Renal cortical epithelial cell (primary cell): ENCODE data around the gene CCSER1. TPM values are rescaled to one million over a fixed set of nuclear protein-coding genes. Genes with fewer than 3 reads are reported as not detected.
"Not testable (repeated sequence)": the region's sequence is repeated elsewhere in the genome, so short reads cannot be mapped to it uniquely, and the experiment has no call there.

Source experiments
- DNase-seq: peaks from one replicate; pipeline ENCODE4 v3.0.0-alpha.2; 2011; ENCODE audit warnings: low read depth
- total RNA-seq: library from RNA; depleted of rRNA; stranded (reverse); fragments of >200 nt; gene quantifications from 2 replicates; pipeline ENCODE4 v1.2.3, GENCODE V29; 2014

The CCSER1 gene
- total RNA-seq, 1 donor from 2014 or later, result 2.4 TPM

- DNase-seq, result no peak
Measured at GRCh38 chr4:90292438-90292837, 165.2 kb downstream of the CCSER1 start.

GRCh38 chr4:90293320-90293719 lies 166.1 kb downstream of the CCSER1 start:
- DNase-seq, result peak; percentile 14

DNA sequence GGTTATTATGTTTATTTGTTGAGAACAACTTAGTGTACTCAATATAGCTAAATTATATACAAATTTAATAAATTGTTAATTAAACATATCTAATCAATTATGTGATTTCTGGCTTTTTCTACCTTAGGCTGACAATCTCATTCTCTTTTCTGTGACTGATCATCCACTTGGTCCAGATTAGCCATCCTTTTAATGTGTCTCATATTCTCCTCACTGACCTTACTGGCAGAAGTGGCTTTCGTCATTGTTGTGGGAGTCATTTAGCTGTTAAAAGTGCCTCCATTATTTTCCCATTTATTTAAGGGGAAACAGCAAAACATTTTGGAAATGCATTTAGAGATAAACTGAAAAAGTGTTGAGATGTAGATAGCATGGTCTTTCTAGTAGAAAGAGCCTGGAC lies 172.2 kb downstream of the CCSER1 start:
- no peak for DNase-seq

DNA sequence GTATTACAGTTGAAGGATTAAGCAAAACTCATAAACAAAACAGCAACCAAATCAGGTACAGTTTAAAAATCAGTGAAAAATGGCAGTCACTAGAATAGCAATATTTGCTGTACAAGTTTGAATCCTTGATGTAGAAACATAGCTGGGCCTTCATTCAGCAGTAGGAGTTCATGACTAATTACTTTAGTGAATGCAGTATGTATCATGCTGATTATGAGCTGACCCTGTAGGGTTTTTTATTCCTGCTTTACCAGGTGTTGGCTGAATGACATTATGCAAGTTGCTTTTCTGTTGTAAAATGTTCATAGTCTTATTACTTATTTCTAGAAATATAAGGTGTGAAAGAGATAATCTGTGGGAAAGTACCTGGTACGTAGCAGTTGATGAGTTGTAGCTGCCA lies 179.6 kb downstream of the CCSER1 start:
- DNase-seq, result no peak

DNA sequence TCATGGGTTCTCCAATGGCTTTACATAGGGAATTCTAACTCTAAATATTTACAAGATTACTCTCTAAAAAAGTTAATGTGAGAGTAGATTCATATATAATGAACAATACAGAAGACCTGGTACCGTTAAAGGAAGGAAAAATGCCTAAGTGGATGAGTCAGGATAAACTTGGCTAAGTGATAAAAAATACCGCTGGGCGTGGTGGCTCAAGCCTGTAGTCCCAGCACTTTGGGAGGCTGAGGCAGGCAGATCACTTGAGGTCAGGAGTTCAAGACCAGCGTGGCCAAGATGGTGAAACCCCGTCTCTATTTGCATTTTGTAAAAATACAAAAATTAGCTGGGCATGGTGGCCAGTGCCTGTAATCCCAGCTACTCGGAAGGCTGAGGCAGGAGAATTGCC lies 189.9 kb downstream of the CCSER1 start:
- DNase-seq, result peak; percentile 33

DNA sequence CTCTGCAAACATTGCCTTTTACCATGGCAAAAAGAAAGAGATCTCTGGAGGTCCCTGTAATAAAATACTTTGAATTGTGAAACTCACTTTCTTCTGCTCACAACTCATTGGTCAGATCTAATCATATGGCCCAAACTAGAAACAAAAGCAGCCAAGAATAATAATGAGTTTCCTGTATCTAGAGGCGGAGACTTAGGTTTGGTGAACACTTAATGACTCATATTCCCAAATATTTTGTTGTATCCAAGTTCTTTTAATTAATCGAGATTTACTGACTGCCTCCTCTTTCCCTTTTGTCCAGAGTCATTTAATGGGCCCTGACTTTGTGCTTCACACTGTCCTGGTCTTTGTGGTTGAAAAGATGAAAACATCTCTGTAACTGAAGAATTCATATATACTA lies 190.6 kb downstream of the CCSER1 start:
- DNase-seq, result peak; percentile 88

DNA sequence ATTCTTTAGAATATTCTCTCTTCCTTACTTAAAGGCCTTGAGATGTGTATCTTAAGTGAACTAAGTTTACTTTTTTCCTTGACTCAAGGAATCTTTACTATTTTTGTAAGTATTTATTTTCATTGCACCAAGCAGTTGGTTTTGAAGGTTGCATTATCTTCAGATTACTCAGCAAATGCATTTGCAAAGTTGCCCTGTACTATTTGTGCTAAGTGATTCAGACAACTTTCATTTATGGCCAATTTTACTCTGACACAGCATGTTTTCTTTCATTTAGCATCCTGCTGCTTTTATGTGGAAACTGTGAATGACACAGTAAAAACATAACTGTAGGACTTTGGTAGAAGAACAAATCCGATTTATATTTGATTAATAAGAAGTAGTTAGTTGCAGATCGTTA lies 191.0 kb downstream of the CCSER1 start:
- DNase-seq, result peak; percentile 87

- DNase-seq, result peak; percentile 34
Measured at GRCh38 chr4:90328558-90328957, 201.4 kb downstream of the CCSER1 start.

DNA sequence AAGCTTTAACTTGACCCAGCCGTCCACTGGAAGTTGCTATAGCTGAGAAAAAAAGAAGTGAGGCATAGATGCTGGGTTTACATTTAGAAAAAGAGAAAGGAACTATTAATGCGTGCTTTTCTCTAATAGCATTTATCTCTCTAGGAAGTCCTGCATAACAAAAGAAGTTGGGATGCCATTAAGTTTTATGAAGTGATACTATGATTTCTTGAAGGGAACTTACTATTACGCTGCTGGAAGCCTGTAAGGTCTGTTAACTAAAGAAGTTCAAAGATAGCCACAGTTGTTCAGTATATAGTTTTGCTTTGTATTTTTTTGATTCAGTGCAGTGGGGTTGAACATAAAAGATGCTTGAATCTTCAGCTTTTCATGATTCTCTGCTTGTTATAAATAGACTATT lies 203.4 kb downstream of the CCSER1 start:
- no peak for DNase-seq

GRCh38 chr4:90345549-90346215 lies 218.5 kb downstream of the CCSER1 start:
- no peak for DNase-seq

DNA sequence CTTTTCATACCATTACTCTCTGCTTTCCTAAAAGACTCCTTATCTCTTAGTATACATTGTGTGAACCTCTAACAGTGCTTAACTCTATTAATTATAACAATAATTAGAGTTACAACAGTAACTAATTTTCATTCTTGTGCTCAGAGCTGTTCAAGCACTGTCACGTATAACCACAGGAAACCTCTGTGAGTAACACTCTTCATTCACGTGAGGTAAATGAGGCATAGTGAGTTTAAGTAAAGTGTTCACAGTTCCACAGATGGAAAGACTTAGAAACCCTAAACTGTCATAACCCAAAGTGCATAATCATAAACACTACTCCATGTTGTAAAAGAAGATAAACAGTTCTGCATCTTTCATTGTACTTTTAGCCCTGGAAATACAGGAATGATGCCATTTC lies 222.4 kb downstream of the CCSER1 start:
- peak; percentile 13 for DNase-seq

GRCh38 chr4:90357117-90357710 lies 230.0 kb downstream of the CCSER1 start:
- peak; percentile 85 for DNase-seq

- DNase-seq, result no peak
Measured at GRCh38 chr4:90375081-90375480, 247.9 kb downstream of the CCSER1 start.

DNA sequence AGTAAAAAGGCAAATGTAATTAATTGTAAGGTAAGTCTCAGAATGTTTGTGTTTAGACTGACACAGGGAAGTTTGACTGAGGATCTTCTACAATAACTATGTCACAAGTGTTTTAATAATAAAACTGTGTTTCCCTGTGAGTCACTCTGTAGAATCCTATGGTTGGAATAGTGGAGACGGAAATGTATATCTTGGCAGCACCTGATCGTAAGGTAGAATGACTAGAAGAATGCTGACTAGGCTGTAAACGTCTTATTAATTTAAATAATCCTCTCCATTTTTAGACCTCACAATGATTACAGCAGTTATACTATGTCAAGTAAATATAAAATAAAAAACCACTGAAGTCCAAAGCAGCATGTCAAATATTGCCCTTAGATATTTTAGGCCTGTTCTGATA lies 266.0 kb downstream of the CCSER1 start:
- no peak for DNase-seq

GRCh38 chr4:90403781-90404180 lies 276.6 kb downstream of the CCSER1 start:
- peak; percentile 1 for DNase-seq

DNA sequence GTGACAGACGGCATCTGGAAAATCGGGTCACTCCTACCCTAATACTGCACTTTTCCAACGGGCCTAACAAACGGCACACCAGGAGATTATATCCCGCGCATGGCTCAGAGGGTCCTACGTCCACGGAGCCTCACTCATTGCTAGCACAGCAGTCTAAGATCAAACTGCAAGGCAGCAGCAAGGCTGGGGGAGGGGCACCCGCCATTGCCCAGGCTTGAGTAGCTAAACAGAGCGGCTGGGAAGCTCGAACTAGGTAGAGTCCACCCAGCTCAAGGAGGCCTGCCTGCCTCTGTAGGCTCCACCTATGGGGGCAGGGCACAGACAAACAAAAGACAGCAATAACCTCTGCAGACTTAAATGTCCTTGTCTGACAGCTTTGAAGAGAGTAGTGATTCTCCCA lies 280.7 kb downstream of the CCSER1 start:
- not testable (repeated sequence) for DNase-seq

GRCh38 chr4:90412786-90413185 lies 285.6 kb downstream of the CCSER1 start:
- DNase-seq, result not testable (repeated sequence)

DNA sequence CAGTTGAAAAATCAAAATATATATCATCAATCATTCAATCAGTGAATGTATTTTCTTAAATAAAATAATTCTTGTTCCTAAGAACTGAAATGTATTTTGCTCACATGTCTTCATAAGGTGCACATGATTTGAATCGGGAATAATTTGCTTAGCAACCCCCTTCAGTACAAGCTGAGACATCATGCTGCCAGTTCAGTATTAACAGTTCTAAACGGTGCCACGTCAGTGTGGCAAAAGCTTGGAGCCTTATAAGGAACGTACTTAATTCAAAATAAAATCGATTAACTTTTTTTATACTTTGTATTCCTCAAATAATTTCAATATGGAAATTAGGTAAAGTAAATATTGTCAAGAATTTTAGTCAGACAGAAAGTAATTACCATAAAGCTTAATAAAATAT lies 287.9 kb downstream of the CCSER1 start:
- no peak for DNase-seq

GRCh38 chr4:90419124-90419711 lies 292.0 kb downstream of the CCSER1 start:
- peak; percentile 71 for DNase-seq

DNA sequence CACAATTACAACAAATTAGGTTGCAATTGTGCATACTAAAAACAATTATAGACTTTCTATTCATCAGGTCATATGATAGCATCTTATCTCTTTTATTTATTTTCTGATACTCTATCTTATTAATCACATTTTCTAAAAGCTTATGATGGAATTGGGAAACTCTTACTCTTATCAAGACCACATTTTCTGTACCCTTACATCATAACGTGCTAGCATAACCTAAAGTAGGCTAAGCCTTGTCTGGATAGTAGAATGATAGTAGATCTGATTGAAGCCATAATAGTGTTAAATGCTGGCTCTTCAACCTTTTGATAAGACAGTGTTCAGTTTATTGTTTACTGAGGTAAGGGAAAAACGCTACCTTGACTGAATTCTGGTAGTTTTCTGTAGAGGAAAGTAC lies 294.0 kb downstream of the CCSER1 start:
- no peak for DNase-seq

- no peak for DNase-seq
Measured at GRCh38 chr4:90425893-90426292, 298.7 kb downstream of the CCSER1 start.

DNA sequence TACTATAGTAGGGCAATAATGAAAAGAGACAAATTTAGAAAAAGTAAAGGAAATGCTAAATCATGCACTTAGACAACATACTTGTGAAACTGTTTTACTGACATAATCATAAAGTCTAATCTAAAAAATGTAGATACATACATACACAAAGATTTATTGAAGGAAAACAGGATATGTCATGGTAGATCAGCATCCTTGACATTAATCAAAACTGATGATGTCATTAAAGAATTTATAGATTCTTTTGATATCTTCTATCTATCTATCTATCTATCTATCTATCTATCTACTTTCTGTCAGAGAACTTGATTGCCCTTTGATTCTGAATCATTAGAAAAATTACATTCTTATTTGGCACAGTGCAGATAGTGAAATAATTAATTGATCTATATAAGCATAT lies 311.3 kb downstream of the CCSER1 start:
- DNase-seq, result no peak

DNA sequence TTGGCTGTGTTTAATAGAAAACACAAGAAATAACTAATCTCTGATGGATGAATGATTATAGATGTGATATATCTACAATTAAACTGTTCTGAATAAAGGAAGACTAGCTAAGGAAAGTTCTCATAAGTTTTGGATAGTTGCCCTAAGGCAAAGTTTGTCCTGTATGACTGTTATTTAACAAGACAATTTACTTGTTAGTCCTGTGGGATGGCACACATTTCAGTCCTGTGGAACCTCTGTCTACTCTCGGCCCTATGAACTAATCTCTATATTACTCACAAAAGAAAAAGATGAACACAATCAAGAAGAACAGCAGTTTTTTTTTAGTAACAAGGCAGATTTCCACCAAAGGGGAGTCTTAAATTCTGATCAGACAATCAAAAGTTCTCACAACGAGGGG lies 314.6 kb downstream of the CCSER1 start:
- no peak for DNase-seq

- DNase-seq, result no peak
Measured at GRCh38 chr4:90442619-90443018, 315.4 kb downstream of the CCSER1 start.
